GM12865 (cell line): ENCODE data around the gene PROM1.

Source experiments
- DNase-seq: peaks from one replicate; pipeline ENCODE4 v3.0.0; 2010; ENCODE audit warnings: low read depth
- H3K4me3 ChIP-seq: 2 replicates; pipeline ENCODE4 v1.5.1; 2011; ENCODE audit warnings: mild to moderate bottlenecking, low read depth, low read length, control low read depth
- TF ChIP-seq, protein P1 (sequence below): IDR thresholded peaks from 2 replicates; pipeline ENCODE4 v1.5.1; 2011; ENCODE audit warnings: low read length, control low read depth, low read depth, inconsistent platforms; ENCODE audit not compliant: insufficient read depth; ENCODE audit errors: missing control alignments

The PROM1 gene

DNA sequence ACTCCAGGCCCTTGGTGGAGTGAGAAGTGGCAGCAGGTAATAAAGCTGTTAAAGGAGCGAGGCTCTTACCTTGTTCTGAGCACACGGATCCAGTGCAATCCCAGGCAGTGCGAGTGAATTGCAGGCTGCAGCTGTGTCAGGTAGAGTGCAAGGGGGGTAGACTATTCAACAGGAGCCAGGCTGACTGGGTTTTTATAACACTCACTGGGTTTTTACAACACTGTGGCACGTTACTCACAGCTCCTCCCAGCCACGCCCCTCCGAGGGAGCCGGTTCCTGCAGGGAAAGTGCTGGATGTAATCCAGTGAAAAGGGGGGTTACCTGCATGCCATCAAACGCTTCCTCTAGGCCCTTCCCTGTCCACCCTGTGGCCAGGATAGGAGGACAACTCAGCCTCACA is 145.6 kb downstream of the PROM1 start:
- no peak for DNase-seq
- no peak overlapping the region for H3K4me3 ChIP-seq
- TF ChIP-seq, protein P1, sequence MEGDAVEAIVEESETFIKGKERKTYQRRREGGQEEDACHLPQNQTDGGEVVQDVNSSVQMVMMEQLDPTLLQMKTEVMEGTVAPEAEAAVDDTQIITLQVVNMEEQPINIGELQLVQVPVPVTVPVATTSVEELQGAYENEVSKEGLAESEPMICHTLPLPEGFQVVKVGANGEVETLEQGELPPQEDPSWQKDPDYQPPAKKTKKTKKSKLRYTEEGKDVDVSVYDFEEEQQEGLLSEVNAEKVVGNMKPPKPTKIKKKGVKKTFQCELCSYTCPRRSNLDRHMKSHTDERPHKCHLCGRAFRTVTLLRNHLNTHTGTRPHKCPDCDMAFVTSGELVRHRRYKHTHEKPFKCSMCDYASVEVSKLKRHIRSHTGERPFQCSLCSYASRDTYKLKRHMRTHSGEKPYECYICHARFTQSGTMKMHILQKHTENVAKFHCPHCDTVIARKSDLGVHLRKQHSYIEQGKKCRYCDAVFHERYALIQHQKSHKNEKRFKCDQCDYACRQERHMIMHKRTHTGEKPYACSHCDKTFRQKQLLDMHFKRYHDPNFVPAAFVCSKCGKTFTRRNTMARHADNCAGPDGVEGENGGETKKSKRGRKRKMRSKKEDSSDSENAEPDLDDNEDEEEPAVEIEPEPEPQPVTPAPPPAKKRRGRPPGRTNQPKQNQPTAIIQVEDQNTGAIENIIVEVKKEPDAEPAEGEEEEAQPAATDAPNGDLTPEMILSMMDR, result no peak

DNA sequence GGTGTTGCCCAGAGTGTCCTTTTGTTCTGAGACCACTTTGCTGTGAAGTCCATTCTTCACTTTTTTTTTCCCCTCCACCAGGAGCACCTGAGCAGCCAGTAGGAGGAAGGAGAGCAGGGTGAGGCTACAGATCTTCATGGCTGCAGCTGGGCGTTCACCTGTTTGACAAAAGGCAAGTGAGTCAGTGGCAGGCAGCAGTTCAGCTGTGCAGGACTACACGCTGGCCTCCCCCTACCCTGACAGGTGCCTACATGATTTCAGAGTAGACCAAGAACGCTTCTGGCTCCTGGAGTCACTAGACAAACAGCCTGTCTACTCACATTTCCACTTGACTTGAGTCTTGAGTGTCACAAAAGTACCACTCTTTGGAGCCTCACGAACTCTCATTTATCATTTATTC is 147.3 kb downstream of the PROM1 start:
- no peak overlapping the region for H3K4me3 ChIP-seq
- TF ChIP-seq, protein P1, result no peak
- no peak for DNase-seq

DNA sequence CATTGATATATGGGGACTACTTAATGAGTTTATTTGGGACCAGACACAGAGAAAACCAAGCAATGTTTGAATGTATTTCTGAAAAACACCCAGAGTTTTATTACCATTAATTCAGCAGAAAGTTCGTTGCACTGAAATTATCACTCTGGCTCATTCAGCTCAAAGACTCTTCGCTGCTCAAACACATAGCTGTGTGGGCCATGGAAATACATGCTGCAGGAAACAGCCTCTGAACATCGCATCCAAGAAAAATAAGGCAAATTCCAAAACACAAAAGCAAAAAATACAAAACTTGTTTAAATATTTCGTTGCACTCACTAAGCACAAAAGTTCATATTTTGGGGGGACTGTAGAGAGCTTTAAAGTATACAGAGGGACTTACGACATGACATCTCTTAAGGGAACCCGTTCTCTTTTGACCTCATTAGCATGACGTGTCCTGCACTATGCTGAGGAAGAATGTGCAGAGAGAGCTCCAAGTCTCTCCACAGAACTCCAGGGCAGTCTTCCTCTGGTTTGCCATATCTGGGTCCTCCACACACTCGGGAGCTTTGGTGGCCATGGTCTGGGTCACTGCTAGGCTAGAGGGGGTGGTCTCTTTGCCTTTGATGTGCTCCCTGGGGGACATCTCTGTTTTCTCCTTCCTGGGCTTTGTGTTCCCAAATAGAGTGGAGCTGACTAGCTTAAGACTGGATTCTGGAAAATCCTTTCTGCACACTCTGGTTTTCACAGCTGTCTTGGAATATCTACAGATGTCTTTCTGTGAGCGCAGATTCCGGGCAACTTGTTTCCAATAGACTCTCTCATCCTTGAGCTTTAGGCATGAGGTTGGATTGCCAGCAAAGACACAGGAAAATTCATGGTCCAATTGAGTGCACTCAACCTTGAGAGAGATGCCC is 148.1 kb downstream of the PROM1 start:
- H3K4me3 ChIP-seq, result no peak overlapping the region
- DNase-seq, result no peak
- TF ChIP-seq, protein P1, result no peak

DNA sequence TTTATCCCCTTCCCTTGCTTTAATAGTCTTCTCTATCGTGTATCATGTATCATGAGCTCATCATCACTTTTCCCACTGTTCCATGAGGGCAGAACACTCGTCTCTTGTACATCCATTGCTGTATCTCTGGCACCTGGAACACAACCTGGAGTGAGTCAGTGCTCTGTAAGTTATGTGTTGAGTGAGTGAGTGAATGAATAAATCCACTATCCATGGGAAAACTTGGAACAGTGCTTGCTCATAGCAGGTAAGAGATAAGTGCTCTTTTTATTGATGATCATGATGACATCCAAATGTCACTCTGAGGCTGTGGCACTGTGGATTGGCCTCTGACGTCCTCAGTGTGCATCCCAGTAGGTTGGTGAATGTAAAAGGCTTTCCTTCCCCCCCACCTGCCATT is 149.6 kb downstream of the PROM1 start:
- DNase-seq, result no peak
- TF ChIP-seq, protein P1, result no peak
- no peak overlapping the region for H3K4me3 ChIP-seq

DNA sequence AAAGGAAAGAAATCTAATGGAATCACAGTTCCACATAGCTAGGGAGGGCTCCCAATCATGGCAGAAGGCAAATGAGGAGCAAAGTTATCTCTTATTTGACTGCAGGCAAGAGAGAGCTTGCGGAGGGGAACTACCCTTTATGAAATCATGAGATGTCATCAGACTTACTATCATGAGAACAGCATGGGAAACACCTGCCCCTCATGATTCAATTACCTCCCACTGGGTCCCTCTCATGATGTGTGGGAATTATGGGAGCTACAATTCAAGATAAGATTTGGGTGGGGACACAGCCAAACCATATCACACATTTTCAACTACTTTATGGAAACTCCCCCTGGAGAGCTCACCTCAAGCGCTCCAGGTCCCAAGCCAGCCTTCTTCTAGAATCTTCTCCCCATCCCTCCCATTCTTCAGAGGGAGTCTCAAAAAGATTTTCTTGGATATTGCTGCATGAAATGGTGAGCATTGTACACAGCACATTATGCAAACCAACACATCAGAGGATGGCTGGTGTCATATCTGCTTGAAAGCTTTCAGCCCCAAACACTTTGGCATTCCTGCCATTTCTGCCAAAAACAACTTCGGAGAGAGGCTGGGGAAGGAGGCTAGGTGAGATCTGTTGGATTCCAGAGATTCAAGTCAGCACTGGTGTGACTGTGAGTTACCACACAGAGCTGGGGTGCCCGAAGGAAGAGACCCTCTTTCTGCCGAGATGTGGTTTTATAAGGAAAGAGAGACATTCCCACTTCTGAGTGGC is 152.2 kb downstream of the PROM1 start:
- no peak for DNase-seq
- H3K4me3 ChIP-seq, result no peak overlapping the region
- TF ChIP-seq, protein P1, result no peak

DNA sequence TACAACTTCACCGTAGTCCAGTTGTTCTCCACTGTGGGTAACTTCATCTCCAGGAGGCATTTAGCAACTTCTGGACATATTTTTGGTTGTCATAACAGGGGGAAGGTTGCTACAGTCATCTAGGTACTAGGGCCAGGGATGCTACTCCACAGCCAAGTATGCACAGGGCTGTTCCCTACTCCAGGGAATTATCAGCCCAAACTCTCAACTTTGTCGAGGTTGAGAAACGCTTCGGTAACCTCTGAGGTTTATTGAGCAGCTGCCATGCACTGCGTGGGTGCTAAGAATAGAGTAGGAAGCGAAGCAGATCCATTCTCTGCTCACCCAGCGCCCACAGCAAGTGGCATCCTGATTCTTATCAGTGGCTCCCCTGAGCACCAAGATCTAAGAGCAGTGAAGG is 153.5 kb downstream of the PROM1 start:
- no peak for DNase-seq
- TF ChIP-seq, protein P1, result no peak
- no peak overlapping the region for H3K4me3 ChIP-seq

DNA sequence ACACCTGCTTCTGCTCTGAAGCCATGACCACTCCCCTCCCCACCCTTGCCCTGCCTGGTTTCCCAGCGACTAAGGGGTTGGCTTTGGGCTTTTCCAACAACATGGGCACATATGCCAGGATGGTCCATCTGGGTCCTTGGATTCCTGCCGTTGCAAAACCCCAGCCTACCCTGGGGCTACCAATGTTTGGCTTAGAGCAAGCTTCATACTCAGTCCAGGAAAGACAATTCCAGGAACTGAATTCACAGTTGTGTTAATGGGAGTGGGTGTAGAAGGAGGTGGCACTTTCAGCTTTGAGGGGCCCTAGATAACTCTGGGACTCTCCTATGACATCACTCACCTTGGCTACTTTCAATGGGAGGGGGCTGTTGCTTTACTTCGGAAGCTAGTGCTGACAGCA is 154.3 kb downstream of the PROM1 start:
- DNase-seq, result no peak
- no peak overlapping the region for H3K4me3 ChIP-seq
- TF ChIP-seq, protein P1, result no peak
